ENCODE data around the gene MTMR2. TPM values are rescaled to one million over a fixed set of nuclear protein-coding genes. Genes with fewer than 3 reads are reported as not detected.

MTMR2 gene
- total and polyA plus RNA-seq, 10 of the 15 experiments (the other 5 are each of a cell fraction or from before 2014, with no cell fraction given) = 7.6 to 46.6 (median 22.5) TPM

GRCh38 chr11:95892492-95892891, 31.4 kb downstream of the MTMR2 start:
- Histone ChIP-seq H3K4me3 (no peak overlapping the region), H3K36me3 (ENCODE audit: control insufficient read depth in 2 of 2, insufficient read depth in 2 of 2, low read length in 1 of 2) (no peaks in the 10 kb centered on the region), H3K79me2 (ENCODE audit: control insufficient read depth, insufficient read depth, low read length) (no peaks in the 10 kb centered on the region), H3K27me3 (replicated peaks in 1 of 2; ENCODE audit: control insufficient read depth in 2 of 2, insufficient read depth in 2 of 2, low read length in 1 of 2) (no peaks in the 10 kb centered on the region), H2AFZ (ENCODE audit: control insufficient read depth, low read depth, low read length) (no peak overlapping the region), H3K27ac (ENCODE audit: control insufficient read depth, insufficient read depth) (no peak overlapping the region), H3K9ac (ENCODE audit: control insufficient read depth, insufficient read depth, low read length) (no peak overlapping the region), H4K20me1 (ENCODE audit: control insufficient read depth, insufficient read depth) (no peaks in the 10 kb centered on the region), H3K4me2 (ENCODE audit: control insufficient read depth, insufficient read depth) (no peak overlapping the region), H3K4me1 (ENCODE audit: control insufficient read depth, insufficient read depth, low read length) (no peaks in the 10 kb centered on the region), H3K9me3 (replicated peaks; ENCODE audit: control insufficient read depth, insufficient read depth, low read length) (no peaks in the 10 kb centered on the region)
- ChIA-PET RAD21 (ENCODE audit: unreplicated experiment) (no interaction called here), CTCF (interaction anchor here (0.9 kb wide), 1 partner anchor 44 kb away, joined by 3 read pairs; no protein-coding TSS in a partner anchor), SMC1A (ENCODE audit: uncharacterized antibody, unreplicated experiment) (interaction anchor here (1.0 to 1.4 kb wide), 2 partner anchors 9 to 451 kb away, joined by 3 read pairs; partner anchors contain the start of gene MAML2), POLR2A (no interaction called here)
- intact Hi-C loops (cut with micrococcal nuclease; ENCODE audit: unreplicated experiment) (no loop called here), in situ Hi-C loops (cut with MboI) (no loop called here)
- WGBS (ENCODE audit: insufficient coverage, insufficient replicate concordance, low lambda C conversion rate, missing lambda C conversion rate) = 97% methylated on average over 2 of the region's 2 CpGs
- TF ChIP-seq ASH2L (IDR thresholded peaks at IDR 0.05; ENCODE audit: borderline replicate concordance, low read depth) = no peak
- TF ChIP-seq POLR2AphosphoS2 (IDR thresholded peaks at IDR 0.05; ENCODE audit: low read depth, low read length) = no peak
- TF ChIP-seq ATF7 (IDR thresholded peaks at IDR 0.05; ENCODE audit: low read depth) = no peak
- TF ChIP-seq, protein P1, sequence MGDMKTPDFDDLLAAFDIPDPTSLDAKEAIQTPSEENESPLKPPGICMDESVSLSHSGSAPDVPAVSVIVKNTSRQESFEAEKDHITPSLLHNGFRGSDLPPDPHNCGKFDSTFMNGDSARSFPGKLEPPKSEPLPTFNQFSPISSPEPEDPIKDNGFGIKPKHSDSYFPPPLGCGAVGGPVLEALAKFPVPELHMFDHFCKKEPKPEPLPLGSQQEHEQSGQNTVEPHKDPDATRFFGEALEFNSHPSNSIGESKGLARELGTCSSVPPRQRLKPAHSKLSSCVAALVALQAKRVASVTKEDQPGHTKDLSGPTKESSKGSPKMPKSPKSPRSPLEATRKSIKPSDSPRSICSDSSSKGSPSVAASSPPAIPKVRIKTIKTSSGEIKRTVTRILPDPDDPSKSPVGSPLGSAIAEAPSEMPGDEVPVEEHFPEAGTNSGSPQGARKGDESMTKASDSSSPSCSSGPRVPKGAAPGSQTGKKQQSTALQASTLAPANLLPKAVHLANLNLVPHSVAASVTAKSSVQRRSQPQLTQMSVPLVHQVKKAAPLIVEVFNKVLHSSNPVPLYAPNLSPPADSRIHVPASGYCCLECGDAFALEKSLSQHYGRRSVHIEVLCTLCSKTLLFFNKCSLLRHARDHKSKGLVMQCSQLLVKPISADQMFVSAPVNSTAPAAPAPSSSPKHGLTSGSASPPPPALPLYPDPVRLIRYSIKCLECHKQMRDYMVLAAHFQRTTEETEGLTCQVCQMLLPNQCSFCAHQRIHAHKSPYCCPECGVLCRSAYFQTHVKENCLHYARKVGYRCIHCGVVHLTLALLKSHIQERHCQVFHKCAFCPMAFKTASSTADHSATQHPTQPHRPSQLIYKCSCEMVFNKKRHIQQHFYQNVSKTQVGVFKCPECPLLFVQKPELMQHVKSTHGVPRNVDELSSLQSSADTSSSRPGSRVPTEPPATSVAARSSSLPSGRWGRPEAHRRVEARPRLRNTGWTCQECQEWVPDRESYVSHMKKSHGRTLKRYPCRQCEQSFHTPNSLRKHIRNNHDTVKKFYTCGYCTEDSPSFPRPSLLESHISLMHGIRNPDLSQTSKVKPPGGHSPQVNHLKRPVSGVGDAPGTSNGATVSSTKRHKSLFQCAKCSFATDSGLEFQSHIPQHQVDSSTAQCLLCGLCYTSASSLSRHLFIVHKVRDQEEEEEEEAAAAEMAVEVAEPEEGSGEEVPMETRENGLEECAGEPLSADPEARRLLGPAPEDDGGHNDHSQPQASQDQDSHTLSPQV (IDR thresholded peaks at IDR 0.05) = no peak
- no peak for TF ChIP-seq IKZF2 (IDR thresholded peaks at IDR 0.05)
- TF ChIP-seq EGR1 (IDR thresholded peaks at IDR 0.05; ENCODE audit: borderline replicate concordance in 1 of 2, low read depth in 2 of 2, low read length in 2 of 2) = no peak
- TF ChIP-seq SMAD1 (IDR thresholded peaks at IDR 0.05; ENCODE audit: low read depth, partially characterized antibody) = no peak
- no peak for TF ChIP-seq ZNF384 (IDR thresholded peaks at IDR 0.05; ENCODE audit: borderline replicate concordance, low read depth, low read length)
- ATAC-seq (no peak), FAIRE-seq (no peak), DNase-seq (ENCODE audit: low read depth, low spot score) (no peak)
- BruUV-seq (replicated peaks) = no TSS peak
